AG04449 (cell line): ENCODE data around the gene MORN2.

Experiments used
- CTCF ChIA-PET: fragments of 350-600 bp; formaldehyde crosslinking; extraction: SDS; loops from one replicate; lab custom pipeline; 2021; ENCODE audit warnings: antibody characterized with exemption; lab: Yijun Ruan, JAX
- POLR2A ChIA-PET: fragments of 400-600, 350-600 bp; formaldehyde crosslinking; extraction: SDS; loops from one replicate; lab custom pipeline; 2020; ENCODE audit warnings: antibody characterized with exemption, inconsistent platforms; lab: Yijun Ruan, JAX
- DNase-seq: peaks from one replicate; pipeline ENCODE4 v3.0.0-alpha.2; 2010; ENCODE audit warnings: low read depth, low spot score
- H3K4me3 ChIP-seq: 2 replicates; pipeline ENCODE4 v1.5.1; 2011; ENCODE audit warnings: low read depth, mild to moderate bottlenecking, control low read depth, low read length
- CTCF ChIP-seq: IDR thresholded peaks from one replicate; pipeline ENCODE4 v1.5.1; 2011; ENCODE audit warnings: mild to moderate bottlenecking, moderate library complexity, low read length, control low read depth, inconsistent platforms; ENCODE audit not compliant: insufficient read depth; ENCODE audit errors: missing control alignments

MORN2 gene

GRCh38 chr2:38911191-38911590 is 35.4 kb downstream of the MORN2 start:
- CTCF ChIA-PET = interaction anchor here (1.1 kb wide), 1 partner anchor 37 kb away, joined by 4 read pairs; no protein-coding TSS in a partner anchor
- no peak for TF ChIP-seq CTCF
- H3K4me3 ChIP-seq = no peak overlapping the region

DNA sequence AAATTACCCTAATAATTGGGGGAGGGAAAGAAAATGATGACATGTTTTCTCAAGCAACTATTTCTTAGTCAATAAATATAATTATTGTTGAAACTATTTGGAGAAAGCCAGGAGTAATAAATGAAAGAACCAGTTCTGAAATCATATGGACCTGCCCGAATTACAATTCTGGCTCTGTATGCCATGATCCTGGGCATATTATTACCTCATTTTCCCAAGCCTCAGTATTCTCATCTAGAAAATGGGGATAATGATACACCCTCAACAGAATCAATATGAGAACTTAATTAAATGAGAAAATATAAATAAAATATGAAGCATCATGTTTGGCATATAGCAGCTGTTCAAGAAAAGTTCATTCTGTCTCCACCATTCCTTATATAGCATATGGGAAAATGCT is 36.8 kb downstream of the MORN2 start:
- CTCF ChIA-PET = no interaction called here

More at GRCh38 chr2:38911191-38911590, 35.4 kb downstream of the MORN2 start:
- DNase-seq = no peak
- POLR2A ChIA-PET = no interaction called here

DNA sequence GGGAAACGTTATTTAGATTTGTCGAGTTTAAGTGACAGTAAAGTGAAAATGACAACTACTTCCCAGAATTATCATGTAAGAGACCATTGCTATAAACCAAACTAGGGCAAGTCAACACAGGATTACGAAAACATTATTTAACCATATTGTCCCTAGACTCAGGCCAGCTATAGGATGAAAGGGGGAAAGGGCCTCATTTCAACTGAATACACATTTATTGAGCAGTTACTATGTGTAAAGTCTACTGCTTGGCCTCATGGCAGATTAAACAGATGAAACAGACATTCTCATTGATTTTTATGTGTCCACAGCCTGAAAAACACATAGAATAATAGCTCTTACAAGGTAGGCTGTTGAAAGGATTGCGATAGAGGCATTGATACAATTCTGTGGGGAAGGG is 46.6 kb downstream of the MORN2 start:
- ChIA-PET POLR2A (no interaction called here), CTCF (no interaction called here)
- no peak for TF ChIP-seq CTCF

More for the DNA sequence above, 36.8 kb downstream of the MORN2 start:
- no peak for TF ChIP-seq CTCF
- H3K4me3 ChIP-seq = no peak overlapping the region
- DNase-seq = no peak
- POLR2A ChIA-PET = no interaction called here

DNA sequence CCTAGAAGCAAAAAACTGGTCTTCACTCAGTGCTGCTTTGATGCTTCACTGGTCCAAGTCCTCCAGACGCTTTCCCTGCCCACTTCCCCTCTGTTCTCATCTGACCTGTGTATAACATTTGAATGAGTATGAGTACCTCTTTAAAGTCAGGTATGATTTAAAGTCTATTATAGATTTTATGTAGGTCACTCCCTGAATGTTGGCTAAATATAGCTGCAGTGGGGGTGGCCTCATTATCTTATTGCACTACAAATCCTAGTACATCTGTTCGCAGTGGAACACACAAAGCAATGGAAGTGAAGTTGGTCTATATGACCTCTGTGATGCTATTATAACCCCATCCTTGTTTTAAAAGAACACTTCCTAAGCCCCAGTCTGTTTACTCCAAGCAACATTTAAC is 47.1 kb downstream of the MORN2 start:
- DNase-seq = no peak
- H3K4me3 ChIP-seq = no peak overlapping the region
- ChIA-PET CTCF (no interaction called here), POLR2A (no interaction called here)
- no peak for TF ChIP-seq CTCF

More for the DNA sequence above, 46.6 kb downstream of the MORN2 start:
- H3K4me3 ChIP-seq = no peak overlapping the region
- DNase-seq = no peak

DNA sequence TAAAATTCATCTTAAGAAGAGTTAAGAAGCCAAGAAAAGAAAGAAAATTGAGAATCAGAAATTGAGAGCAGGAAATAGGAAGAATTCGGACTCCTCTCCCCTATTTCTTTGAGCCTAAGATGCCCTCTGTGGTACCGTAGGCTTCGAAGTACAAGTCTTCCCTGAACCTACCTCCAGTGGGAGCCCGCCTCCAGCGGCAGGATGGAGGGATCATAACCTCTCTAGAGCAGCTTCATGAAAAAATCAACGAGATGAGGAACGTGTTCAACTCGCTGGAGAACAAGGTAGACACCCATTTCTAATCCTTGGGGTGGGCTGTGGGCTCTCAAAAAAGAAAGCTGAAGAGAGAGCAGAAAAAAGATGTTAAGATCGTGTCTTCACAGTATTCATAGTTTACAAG is 50.2 kb downstream of the MORN2 start:
- H3K4me3 ChIP-seq = no peak overlapping the region
- no peak for TF ChIP-seq CTCF
- CTCF ChIA-PET = interaction anchor here (1.0 kb wide), 1 partner anchor 21 kb away, joined by 3 read pairs; no protein-coding TSS in a partner anchor
- POLR2A ChIA-PET = no interaction called here
- DNase-seq = no peak

GRCh38 chr2:38930600-38930999 is 54.8 kb downstream of the MORN2 start:
- CTCF ChIA-PET = no interaction called here
- POLR2A ChIA-PET = no interaction called here
- H3K4me3 ChIP-seq = no peak overlapping the region

More at GRCh38 chr2:38930600-38930999, 54.8 kb downstream of the MORN2 start:
- TF ChIP-seq CTCF = no peak
- no peak for DNase-seq
